SJSA1 (cell line): ENCODE results near the gene TBC1D22A. TPM values are rescaled to one million over a fixed set of nuclear protein-coding genes. Genes with fewer than 3 reads are reported as not detected.
A peak's percentile ranks its signal among the peaks of the same experiment; 100 is the strongest.

Experiments
- DNase-seq, 2 experiments: peaks; one replicate each; pipeline ENCODE4 v3.0.0-alpha.2; 2015 to 2020; ENCODE audit warnings: low spot score in 2 of 2, low read depth in 1 of 2
- H3K27ac ChIP-seq: fragments of 250-450 bp; sonication (Bioruptor Pico); 2 replicates; pipeline ENCODE4 v1.5.1; 2020; ENCODE audit warnings: mild to moderate bottlenecking, moderate library complexity
- H3K27me3 ChIP-seq: fragments of 250-450 bp; sonication (Bioruptor Pico); replicated peaks from 2 replicates; pipeline ENCODE4 v1.5.1; 2020; ENCODE audit warnings: mild to moderate bottlenecking, moderate library complexity
- H3K36me3 ChIP-seq: fragments of 250-450 bp; sonication (Bioruptor Pico); 2 replicates; pipeline ENCODE4 v1.5.1; 2020; ENCODE audit warnings: mild to moderate bottlenecking
- H3K4me1 ChIP-seq: fragments of 250-450 bp; sonication (Bioruptor Pico); replicated peaks from 2 replicates; pipeline ENCODE4 v1.6.1; 2021; ENCODE audit warnings: mild to moderate bottlenecking
- H3K4me3 ChIP-seq: fragments of 250-450 bp; sonication (Bioruptor Pico); 2 replicates; pipeline ENCODE4 v1.5.1; 2020; ENCODE audit warnings: mild to moderate bottlenecking
- H3K9me3 ChIP-seq: fragments of 250-450 bp; sonication (Bioruptor Pico); replicated peaks from 2 replicates; pipeline ENCODE4 v1.5.1; 2020; ENCODE audit warnings: mild to moderate bottlenecking
- total RNA-seq: library from RNA; depleted of rRNA; stranded (reverse); fragments of >200 nt; shearing (Covaris generic); gene quantifications from 2 replicates; pipeline ENCODE4 v1.2.3, GENCODE V29; 2014

The TBC1D22A gene
- total RNA-seq, 1 experiment from 2014 or later = 10.5 TPM

GRCh38 chr22:47005506-47006408 is 243.3 kb downstream of the TBC1D22A start:
- Histone ChIP-seq H3K4me3 (no peak overlapping the region), H3K27ac (peak overlapping the region; percentile 77), H3K27me3 (no peaks in the 10 kb centered on the region), H3K4me1 (peaks cover 28% of the 10 kb centered on the region), H3K36me3 (peaks cover 8% of the 10 kb centered on the region), H3K9me3 (no peaks in the 10 kb centered on the region)
- DNase-seq = peak in 1 of 2 experiments; percentile 64

- peaks cover 8% of the 10 kb centered on the region for H3K36me3 ChIP-seq
- no peaks in the 10 kb centered on the region for H3K27me3 ChIP-seq
- peak; percentile 72 to 77 for DNase-seq
- H3K9me3 ChIP-seq = no peaks in the 10 kb centered on the region
- peaks cover 33% of the 10 kb centered on the region for H3K4me1 ChIP-seq
- no peak overlapping the region for H3K4me3 ChIP-seq
- H3K27ac ChIP-seq = peak overlapping the region; percentile 77
These were observed 244.0 kb downstream of the TBC1D22A start for GRCh38 chr22:47006433-47006832.

GRCh38 chr22:47006869-47007268 is 244.4 kb downstream of the TBC1D22A start:
- DNase-seq = no peak
- Histone ChIP-seq H3K27me3 (no peaks in the 10 kb centered on the region), H3K4me3 (no peak overlapping the region), H3K27ac (peak overlapping the region; percentile 77), H3K9me3 (no peaks in the 10 kb centered on the region), H3K36me3 (peaks cover 8% of the 10 kb centered on the region), H3K4me1 (peaks cover 38% of the 10 kb centered on the region)

GRCh38 chr22:47007496-47007895 is 245.0 kb downstream of the TBC1D22A start:
- Histone ChIP-seq H3K4me3 (no peak overlapping the region), H3K27ac (no peak overlapping the region), H3K36me3 (peaks cover 8% of the 10 kb centered on the region), H3K27me3 (no peaks in the 10 kb centered on the region), H3K9me3 (no peaks in the 10 kb centered on the region), H3K4me1 (peaks cover 44% of the 10 kb centered on the region)
- no peak for DNase-seq

- no peaks in the 10 kb centered on the region for H3K27me3 ChIP-seq
- H3K4me3 ChIP-seq = no peak overlapping the region
- peaks cover 8% of the 10 kb centered on the region for H3K36me3 ChIP-seq
- H3K9me3 ChIP-seq = no peaks in the 10 kb centered on the region
- H3K4me1 ChIP-seq = peaks cover 52% of the 10 kb centered on the region
- no peak overlapping the region for H3K27ac ChIP-seq
- no peak for DNase-seq
These were observed 245.9 kb downstream of the TBC1D22A start for GRCh38 chr22:47008208-47008885.

GRCh38 chr22:47009304-47010101 is 247.1 kb downstream of the TBC1D22A start:
- Histone ChIP-seq H3K27ac (no peak overlapping the region), H3K27me3 (no peaks in the 10 kb centered on the region), H3K4me1 (peaks cover 58% of the 10 kb centered on the region), H3K4me3 (no peak overlapping the region), H3K36me3 (peaks cover 8% of the 10 kb centered on the region), H3K9me3 (no peaks in the 10 kb centered on the region)
- no peak for DNase-seq

GRCh38 chr22:47010211-47010610 is 247.8 kb downstream of the TBC1D22A start:
- Histone ChIP-seq H3K4me3 (no peak overlapping the region), H3K9me3 (no peaks in the 10 kb centered on the region), H3K4me1 (peaks cover 58% of the 10 kb centered on the region), H3K27me3 (no peaks in the 10 kb centered on the region), H3K36me3 (peaks cover 8% of the 10 kb centered on the region), H3K27ac (no peak overlapping the region)
- no peak for DNase-seq

GRCh38 chr22:47011131-47011858 is 248.8 kb downstream of the TBC1D22A start:
- peak in 1 of 2 experiments; percentile 40 for DNase-seq
- Histone ChIP-seq H3K9me3 (no peaks in the 10 kb centered on the region), H3K4me1 (peaks cover 48% of the 10 kb centered on the region), H3K27me3 (no peaks in the 10 kb centered on the region), H3K27ac (no peak overlapping the region), H3K4me3 (no peak overlapping the region), H3K36me3 (peaks cover 8% of the 10 kb centered on the region)

GRCh38 chr22:47011859-47012258 is 249.4 kb downstream of the TBC1D22A start:
- no peak overlapping the region for H3K4me3 ChIP-seq
- H3K36me3 ChIP-seq = peaks cover 8% of the 10 kb centered on the region
- H3K9me3 ChIP-seq = no peaks in the 10 kb centered on the region
- H3K4me1 ChIP-seq = peaks cover 43% of the 10 kb centered on the region
- DNase-seq = no peak
- no peaks in the 10 kb centered on the region for H3K27me3 ChIP-seq
- H3K27ac ChIP-seq = no peak overlapping the region

GRCh38 chr22:47012589-47013370 is 250.3 kb downstream of the TBC1D22A start:
- peak in 1 of 2 experiments; percentile 61 for DNase-seq
- Histone ChIP-seq H3K36me3 (peaks cover 8% of the 10 kb centered on the region), H3K4me3 (no peak overlapping the region), H3K27me3 (no peaks in the 10 kb centered on the region), H3K4me1 (peaks cover 37% of the 10 kb centered on the region), H3K27ac (peak overlapping the region; percentile 57), H3K9me3 (no peaks in the 10 kb centered on the region)

GRCh38 chr22:47013861-47014635 is 251.6 kb downstream of the TBC1D22A start:
- Histone ChIP-seq H3K4me1 (peaks cover 37% of the 10 kb centered on the region), H3K27ac (peak overlapping the region; percentile 57; the same call in 1 of the 2 replicates), H3K4me3 (no peak overlapping the region)

More at GRCh38 chr22:47013861-47014635, 251.6 kb downstream of the TBC1D22A start:
- no peaks in the 10 kb centered on the region for H3K9me3 ChIP-seq
- H3K27me3 ChIP-seq = no peaks in the 10 kb centered on the region
- DNase-seq = no peak
- H3K36me3 ChIP-seq = peaks cover 7% of the 10 kb centered on the region
